Stimulated activated CD4-positive, alpha-beta T cell treated with anti-CD3 and anti-CD28 coated beads, Interleukin-4, amount 100 ng/mL, for 24 hours (primary cell): Measurements from ENCODE around the gene TIE1.
"Not testable (repeated sequence)": the region's sequence is repeated elsewhere in the genome, so short reads cannot be mapped to it uniquely, and the experiment has no call there.

Experiments
- DNase-seq: peaks from one replicate; pipeline ENCODE4 v3.0.0-alpha.2; 2020

The TIE1 gene

DNA sequence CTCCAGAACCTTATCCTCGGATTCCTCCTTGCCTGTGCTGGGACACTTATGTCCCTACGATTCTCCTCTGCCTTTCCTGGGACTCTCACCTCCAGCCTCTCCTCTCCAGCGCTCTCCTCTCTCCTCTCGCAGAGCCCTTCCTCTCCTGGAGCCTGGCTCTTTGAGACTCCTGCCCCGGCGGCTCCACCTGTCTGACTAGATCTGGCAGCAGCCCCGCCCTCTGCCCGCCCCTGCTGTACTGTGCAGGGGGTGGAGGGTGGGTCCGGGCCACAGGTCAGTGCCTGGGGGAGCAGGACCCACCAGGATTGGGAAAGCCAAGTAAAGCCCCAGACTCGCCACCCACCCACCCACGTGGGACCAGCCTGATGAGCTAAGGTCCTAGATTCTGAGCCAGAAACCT lies 65.4 kb downstream of the TIE1 start:
- DNase-seq, result no peak

GRCh38 chr1:43366601-43367025 lies 65.8 kb downstream of the TIE1 start:
- no peak for DNase-seq

GRCh38 chr1:43367026-43367903 lies 66.5 kb downstream of the TIE1 start:
- DNase-seq, result peak; percentile 46

- peak; percentile 89 for DNase-seq
These were observed 67.3 kb downstream of the TIE1 start, which contains the start of gene ELOVL1 for GRCh38 chr1:43367904-43368645. Gene ELOVL1, minus strand, starts transcription at chr1:43368011. Its CDS starts 2,402 bp downstream, at chr1:43365609.

DNA sequence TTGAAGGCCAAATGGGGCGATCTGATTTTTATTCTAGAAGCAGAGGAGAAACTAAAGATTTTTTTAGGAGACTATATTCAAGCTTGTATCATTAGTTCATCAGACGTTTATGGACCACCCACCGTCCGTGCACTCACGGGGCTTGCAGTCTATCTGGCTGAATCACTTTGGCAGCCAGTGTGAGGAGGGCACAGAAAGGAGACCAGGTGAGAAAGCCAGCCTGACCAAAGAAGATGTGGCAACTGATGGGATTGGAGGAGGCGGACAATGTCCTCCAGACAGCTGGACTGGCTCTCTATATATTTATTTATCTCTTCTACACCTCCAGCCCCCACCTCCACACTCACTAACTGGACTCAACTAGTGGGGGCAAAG lies 67.9 kb downstream of the TIE1 start:
- DNase-seq, result no peak

- DNase-seq, result not testable (repeated sequence)
These were observed 69.0 kb downstream of the TIE1 start for GRCh38 chr1:43369779-43370178.

- no peak for DNase-seq
These were observed 69.8 kb downstream of the TIE1 start for GRCh38 chr1:43370564-43370963.

DNA sequence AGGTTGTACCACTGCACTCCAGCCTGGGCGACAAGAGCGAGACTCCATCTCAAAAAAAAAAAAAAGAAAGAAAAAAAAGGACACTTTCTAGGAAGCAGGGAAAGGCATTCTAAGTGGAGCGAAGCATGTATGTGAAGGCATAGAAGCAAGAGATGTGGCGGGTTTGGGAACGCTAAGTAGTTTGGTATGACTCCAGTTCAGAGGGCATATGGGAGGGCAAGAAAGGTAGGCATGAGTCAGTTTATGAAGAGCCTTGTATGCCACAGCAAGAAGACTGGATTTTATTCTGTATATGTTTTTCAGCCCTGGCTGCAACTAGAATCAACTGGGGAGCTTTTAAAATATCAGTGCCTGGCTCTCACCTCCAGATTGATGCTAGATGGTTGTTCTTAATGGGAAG lies 71.4 kb downstream of the TIE1 start:
- DNase-seq, result no peak
